WTC11 (cell line): ENCODE data around the gene ZNF528. TPM values are rescaled to one million over a fixed set of nuclear protein-coding genes. Genes with fewer than 3 reads are reported as not detected.

Source experiments
- ATAC-seq: fragments of 200-7000 bp; cut with Tn5 transposase; 2 replicates; pipeline ENCODE4 v1.10.0; 2021; ENCODE audit warnings: mild to moderate bottlenecking, moderate library complexity
- CTCF ChIA-PET: fragments of 300-600 bp; sonication (Branson Sonifier 250); formaldehyde crosslinking; loops from one replicate; lab custom pipeline; 2021; ENCODE audit warnings: antibody characterized with exemption; lab: Charles Lee
- POLR2A ChIA-PET: fragments of 350-600 bp; sonication (Branson Sonifier 250); formaldehyde crosslinking; loops from one replicate; lab custom pipeline; 2021; ENCODE audit warnings: antibody characterized with exemption; lab: Charles Lee
- DNase-seq: peaks from one replicate; pipeline ENCODE4 v3.0.0; 2021; ENCODE audit warnings: low spot score
- H3K27ac Mint-ChIP-seq: 2 replicates; pipeline ENCODE4 v1.8.0; 2021; ENCODE audit warnings: mixed read lengths
- H3K27me3 Mint-ChIP-seq: 2 replicates; pipeline ENCODE4 v1.8.0; 2021; ENCODE audit warnings: low read depth, mild to moderate bottlenecking, moderate library complexity, mixed read lengths
- H3K36me3 Mint-ChIP-seq: 2 replicates; pipeline ENCODE4 v1.8.0; 2021; ENCODE audit warnings: mixed read lengths
- H3K4me1 Mint-ChIP-seq: 2 replicates; pipeline ENCODE4 v1.8.0; 2022; ENCODE audit warnings: mixed read lengths
- H3K4me3 Mint-ChIP-seq: 2 replicates; pipeline ENCODE4 v1.8.0; 2021; ENCODE audit warnings: mild to moderate bottlenecking, moderate library complexity, mixed read lengths
- H3K9me3 Mint-ChIP-seq: 2 replicates; pipeline ENCODE4 v1.8.0; 2021; ENCODE audit warnings: mixed read lengths
- ATF1 ChIP-seq: sonication (generic); formaldehyde crosslinking; IDR thresholded peaks from 2 replicates; pipeline ENCODE4 v1.8.1; 2023; ENCODE audit warnings: mild to moderate bottlenecking, moderate library complexity, missing genetic modification reagents
- CREM ChIP-seq: sonication (generic); formaldehyde crosslinking; IDR thresholded peaks from 2 replicates; pipeline ENCODE4 v1.8.1; 2022; ENCODE audit warnings: mild to moderate bottlenecking, missing genetic modification reagents, moderate library complexity
- FOXJ3 ChIP-seq: sonication (generic); formaldehyde crosslinking; IDR thresholded peaks from 2 replicates; pipeline ENCODE4 v1.9.0; 2021; ENCODE audit warnings: missing genetic modification reagents, mild to moderate bottlenecking, borderline replicate concordance
- HMGA2 ChIP-seq: fragments of 250-450 bp; sonication (Bioruptor Pico); IDR thresholded peaks from 2 replicates; pipeline ENCODE4 v1.4.0; 2021; ENCODE audit warnings: mild to moderate bottlenecking, moderate library complexity
- JAZF1 ChIP-seq: fragments of 250-450 bp; sonication (Bioruptor Pico); IDR thresholded peaks from 2 replicates; pipeline ENCODE4 v1.9.0; 2021; ENCODE audit warnings: moderate library complexity, mild to moderate bottlenecking, inconsistent platforms
- NFATC4 ChIP-seq: fragments of 250-450 bp; sonication (Bioruptor Pico); IDR thresholded peaks from 2 replicates; pipeline ENCODE4 v1.9.0; 2021; ENCODE audit warnings: mild to moderate bottlenecking
- PRRX2 ChIP-seq: fragments of 250-450 bp; sonication (Bioruptor Pico); IDR thresholded peaks from 2 replicates; pipeline ENCODE4 v1.8.0; 2021; ENCODE audit warnings: mild to moderate bottlenecking
- RORB ChIP-seq: fragments of 250-450 bp; sonication (Bioruptor Pico); IDR thresholded peaks from 2 replicates; pipeline ENCODE4 v1.9.0; 2021; ENCODE audit warnings: mild to moderate bottlenecking
- SMAD4 ChIP-seq: sonication (generic); formaldehyde crosslinking; IDR thresholded peaks from 2 replicates; pipeline ENCODE4 v1.8.0; 2022; ENCODE audit warnings: mild to moderate bottlenecking, missing genetic modification reagents
- TEAD1 ChIP-seq: sonication (generic); formaldehyde crosslinking; IDR thresholded peaks from 2 replicates; pipeline ENCODE4 v1.8.0; 2022; ENCODE audit warnings: mild to moderate bottlenecking, missing genetic modification reagents
- ZNF121 ChIP-seq: sonication (generic); formaldehyde crosslinking; IDR thresholded peaks from 2 replicates; pipeline ENCODE4 v1.8.0; 2023; ENCODE audit warnings: missing genetic modification reagents
- total RNA-seq: library from RNA; stranded (reverse); gene quantifications from 3 replicates; pipeline ENCODE4 v1.2.3, GENCODE V29; 2021
- TF ChIP-seq, protein P1 (sequence below): sonication (generic); formaldehyde crosslinking; IDR thresholded peaks from 2 replicates; pipeline ENCODE4 v1.8.0; 2022; ENCODE audit warnings: mild to moderate bottlenecking, missing genetic modification reagents
- TF ChIP-seq, protein P2 (sequence below): fragments of 250-450 bp; sonication (Bioruptor Pico); IDR thresholded peaks from 2 replicates; pipeline ENCODE4 v1.9.0; 2021; ENCODE audit warnings: mild to moderate bottlenecking
- TF ChIP-seq, protein P3 (sequence below): sonication (generic); formaldehyde crosslinking; IDR thresholded peaks from 2 replicates; pipeline ENCODE4 v1.8.1; 2023; ENCODE audit warnings: mild to moderate bottlenecking, missing genetic modification reagents
- TF ChIP-seq, protein P4 (sequence below): fragments of 200-600 bp; IDR thresholded peaks from 2 replicates; pipeline ENCODE4 v1.8.0; 2022; ENCODE audit warnings: antibody characterized with exemption
- TF ChIP-seq, protein P5 (sequence below): fragments of 250-450 bp; sonication (Bioruptor Pico); IDR thresholded peaks from 2 replicates; pipeline ENCODE4 v1.8.0; 2021; ENCODE audit warnings: mild to moderate bottlenecking
- TF ChIP-seq, protein P6 (sequence below): sonication (generic); formaldehyde crosslinking; IDR thresholded peaks from 2 replicates; pipeline ENCODE4 v1.8.0; 2023; ENCODE audit warnings: mild to moderate bottlenecking, missing genetic modification reagents
- TF ChIP-seq, protein P7 (sequence below): sonication (generic); formaldehyde crosslinking; conservative IDR thresholded peaks from 2 replicates; pipeline ENCODE4 v1.8.1; 2023; ENCODE audit warnings: mild to moderate bottlenecking, low read depth, missing genetic modification reagents, moderate library complexity

Gene ZNF528
- total RNA-seq, 1 experiment from 2014 or later, result 20.8 TPM

DNA sequence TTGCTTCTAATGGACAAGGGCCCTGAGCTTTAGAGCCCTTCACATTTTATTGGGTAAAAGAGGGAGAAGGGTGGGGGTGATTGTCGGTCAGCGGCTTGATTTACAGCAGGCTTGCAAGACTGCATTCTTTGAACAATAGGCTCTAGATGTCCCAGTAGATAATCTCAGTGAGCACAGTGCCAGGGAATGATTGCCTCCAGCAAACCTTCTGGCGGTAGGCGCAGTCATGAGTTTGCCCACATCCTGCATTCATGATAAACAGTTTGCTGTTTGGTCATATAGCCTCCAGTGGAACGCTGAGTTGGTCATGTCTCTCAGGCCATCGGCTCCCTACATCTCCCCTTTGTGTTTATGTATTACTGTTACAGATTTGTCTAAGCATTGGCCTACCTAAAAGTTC lies 12.6 kb downstream of the ZNF528 start:
- Mint-ChIP-seq H3K36me3 (peaks cover 92% of the 10 kb centered on the region), H3K27me3 (peaks cover 9% of the 10 kb centered on the region), H3K4me1 (no peaks in the 10 kb centered on the region), H3K9me3 (peaks cover 64% of the 10 kb centered on the region), H3K4me3 (no peak overlapping the region), H3K27ac (no peak overlapping the region)
- CTCF ChIA-PET, result no interaction called here
- TF ChIP-seq JAZF1, result no peak
- TF ChIP-seq, protein P1, sequence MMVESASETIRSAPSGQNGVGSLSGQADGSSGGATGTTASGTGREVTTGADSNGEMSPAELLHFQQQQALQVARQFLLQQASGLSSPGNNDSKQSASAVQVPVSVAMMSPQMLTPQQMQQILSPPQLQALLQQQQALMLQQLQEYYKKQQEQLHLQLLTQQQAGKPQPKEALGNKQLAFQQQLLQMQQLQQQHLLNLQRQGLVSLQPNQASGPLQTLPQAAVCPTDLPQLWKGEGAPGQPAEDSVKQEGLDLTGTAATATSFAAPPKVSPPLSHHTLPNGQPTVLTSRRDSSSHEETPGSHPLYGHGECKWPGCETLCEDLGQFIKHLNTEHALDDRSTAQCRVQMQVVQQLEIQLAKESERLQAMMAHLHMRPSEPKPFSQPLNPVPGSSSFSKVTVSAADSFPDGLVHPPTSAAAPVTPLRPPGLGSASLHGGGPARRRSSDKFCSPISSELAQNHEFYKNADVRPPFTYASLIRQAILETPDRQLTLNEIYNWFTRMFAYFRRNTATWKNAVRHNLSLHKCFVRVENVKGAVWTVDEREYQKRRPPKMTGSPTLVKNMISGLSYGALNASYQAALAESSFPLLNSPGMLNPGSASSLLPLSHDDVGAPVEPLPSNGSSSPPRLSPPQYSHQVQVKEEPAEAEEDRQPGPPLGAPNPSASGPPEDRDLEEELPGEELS (CRISPR knock-in tag), result no peak
- DNase-seq (no peak), ATAC-seq (no peak)
- POLR2A ChIA-PET, result no interaction called here

DNA sequence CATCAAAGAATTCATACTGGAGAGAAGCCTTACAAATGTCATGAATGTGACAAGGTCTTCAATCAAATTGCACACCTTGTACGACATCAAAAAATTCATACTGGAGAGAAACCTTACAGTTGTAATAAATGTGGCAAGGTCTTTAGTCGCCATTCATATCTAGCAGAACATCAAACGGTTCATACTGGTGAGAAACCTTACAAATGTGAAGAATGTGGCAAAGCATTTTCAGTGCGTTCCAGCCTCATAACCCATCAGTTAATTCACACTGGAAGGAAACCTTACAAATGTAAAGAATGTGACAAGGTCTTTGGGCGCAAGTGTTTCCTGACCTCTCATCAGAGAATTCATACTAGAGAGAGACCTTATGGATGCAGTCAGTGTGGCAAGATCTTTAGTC lies 18.1 kb downstream of the ZNF528 start:
- ChIA-PET CTCF (interaction anchor here (0.7 kb wide), 1 partner anchor 15 kb away, joined by 3 read pairs; no protein-coding TSS in a partner anchor), POLR2A (no interaction called here)
- Mint-ChIP-seq H3K27ac (no peak overlapping the region), H3K36me3 (peaks cover 76% of the 10 kb centered on the region), H3K9me3 (peaks cover 79% of the 10 kb centered on the region), H3K4me3 (no peak overlapping the region), H3K27me3 (peaks cover 36% of the 10 kb centered on the region), H3K4me1 (peaks cover 1% of the 10 kb centered on the region; the same call in 1 of the 2 replicates)
- ATAC-seq (no peak), DNase-seq (no peak)
- TF ChIP-seq ZNF121 (CRISPR knock-in tag) (no peak), CREM (CRISPR knock-in tag) (no peak), TEAD1 (CRISPR knock-in tag) (no peak), SMAD4 (CRISPR knock-in tag) (no peak), HMGA2 (CRISPR knock-in tag) (no peak), ATF1 (no peak), FOXJ3 (no peak), JAZF1 (no peak), NFATC4 (no peak)
- TF ChIP-seq, protein P2, sequence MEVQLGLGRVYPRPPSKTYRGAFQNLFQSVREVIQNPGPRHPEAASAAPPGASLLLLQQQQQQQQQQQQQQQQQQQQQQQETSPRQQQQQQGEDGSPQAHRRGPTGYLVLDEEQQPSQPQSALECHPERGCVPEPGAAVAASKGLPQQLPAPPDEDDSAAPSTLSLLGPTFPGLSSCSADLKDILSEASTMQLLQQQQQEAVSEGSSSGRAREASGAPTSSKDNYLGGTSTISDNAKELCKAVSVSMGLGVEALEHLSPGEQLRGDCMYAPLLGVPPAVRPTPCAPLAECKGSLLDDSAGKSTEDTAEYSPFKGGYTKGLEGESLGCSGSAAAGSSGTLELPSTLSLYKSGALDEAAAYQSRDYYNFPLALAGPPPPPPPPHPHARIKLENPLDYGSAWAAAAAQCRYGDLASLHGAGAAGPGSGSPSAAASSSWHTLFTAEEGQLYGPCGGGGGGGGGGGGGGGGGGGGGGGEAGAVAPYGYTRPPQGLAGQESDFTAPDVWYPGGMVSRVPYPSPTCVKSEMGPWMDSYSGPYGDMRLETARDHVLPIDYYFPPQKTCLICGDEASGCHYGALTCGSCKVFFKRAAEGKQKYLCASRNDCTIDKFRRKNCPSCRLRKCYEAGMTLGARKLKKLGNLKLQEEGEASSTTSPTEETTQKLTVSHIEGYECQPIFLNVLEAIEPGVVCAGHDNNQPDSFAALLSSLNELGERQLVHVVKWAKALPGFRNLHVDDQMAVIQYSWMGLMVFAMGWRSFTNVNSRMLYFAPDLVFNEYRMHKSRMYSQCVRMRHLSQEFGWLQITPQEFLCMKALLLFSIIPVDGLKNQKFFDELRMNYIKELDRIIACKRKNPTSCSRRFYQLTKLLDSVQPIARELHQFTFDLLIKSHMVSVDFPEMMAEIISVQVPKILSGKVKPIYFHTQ, result no peak
- TF ChIP-seq, protein P3, sequence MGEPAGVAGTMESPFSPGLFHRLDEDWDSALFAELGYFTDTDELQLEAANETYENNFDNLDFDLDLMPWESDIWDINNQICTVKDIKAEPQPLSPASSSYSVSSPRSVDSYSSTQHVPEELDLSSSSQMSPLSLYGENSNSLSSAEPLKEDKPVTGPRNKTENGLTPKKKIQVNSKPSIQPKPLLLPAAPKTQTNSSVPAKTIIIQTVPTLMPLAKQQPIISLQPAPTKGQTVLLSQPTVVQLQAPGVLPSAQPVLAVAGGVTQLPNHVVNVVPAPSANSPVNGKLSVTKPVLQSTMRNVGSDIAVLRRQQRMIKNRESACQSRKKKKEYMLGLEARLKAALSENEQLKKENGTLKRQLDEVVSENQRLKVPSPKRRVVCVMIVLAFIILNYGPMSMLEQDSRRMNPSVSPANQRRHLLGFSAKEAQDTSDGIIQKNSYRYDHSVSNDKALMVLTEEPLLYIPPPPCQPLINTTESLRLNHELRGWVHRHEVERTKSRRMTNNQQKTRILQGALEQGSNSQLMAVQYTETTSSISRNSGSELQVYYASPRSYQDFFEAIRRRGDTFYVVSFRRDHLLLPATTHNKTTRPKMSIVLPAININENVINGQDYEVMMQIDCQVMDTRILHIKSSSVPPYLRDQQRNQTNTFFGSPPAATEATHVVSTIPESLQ (CRISPR knock-in tag), result no peak
- TF ChIP-seq, protein P4, sequence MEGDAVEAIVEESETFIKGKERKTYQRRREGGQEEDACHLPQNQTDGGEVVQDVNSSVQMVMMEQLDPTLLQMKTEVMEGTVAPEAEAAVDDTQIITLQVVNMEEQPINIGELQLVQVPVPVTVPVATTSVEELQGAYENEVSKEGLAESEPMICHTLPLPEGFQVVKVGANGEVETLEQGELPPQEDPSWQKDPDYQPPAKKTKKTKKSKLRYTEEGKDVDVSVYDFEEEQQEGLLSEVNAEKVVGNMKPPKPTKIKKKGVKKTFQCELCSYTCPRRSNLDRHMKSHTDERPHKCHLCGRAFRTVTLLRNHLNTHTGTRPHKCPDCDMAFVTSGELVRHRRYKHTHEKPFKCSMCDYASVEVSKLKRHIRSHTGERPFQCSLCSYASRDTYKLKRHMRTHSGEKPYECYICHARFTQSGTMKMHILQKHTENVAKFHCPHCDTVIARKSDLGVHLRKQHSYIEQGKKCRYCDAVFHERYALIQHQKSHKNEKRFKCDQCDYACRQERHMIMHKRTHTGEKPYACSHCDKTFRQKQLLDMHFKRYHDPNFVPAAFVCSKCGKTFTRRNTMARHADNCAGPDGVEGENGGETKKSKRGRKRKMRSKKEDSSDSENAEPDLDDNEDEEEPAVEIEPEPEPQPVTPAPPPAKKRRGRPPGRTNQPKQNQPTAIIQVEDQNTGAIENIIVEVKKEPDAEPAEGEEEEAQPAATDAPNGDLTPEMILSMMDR, result no peak

DNA sequence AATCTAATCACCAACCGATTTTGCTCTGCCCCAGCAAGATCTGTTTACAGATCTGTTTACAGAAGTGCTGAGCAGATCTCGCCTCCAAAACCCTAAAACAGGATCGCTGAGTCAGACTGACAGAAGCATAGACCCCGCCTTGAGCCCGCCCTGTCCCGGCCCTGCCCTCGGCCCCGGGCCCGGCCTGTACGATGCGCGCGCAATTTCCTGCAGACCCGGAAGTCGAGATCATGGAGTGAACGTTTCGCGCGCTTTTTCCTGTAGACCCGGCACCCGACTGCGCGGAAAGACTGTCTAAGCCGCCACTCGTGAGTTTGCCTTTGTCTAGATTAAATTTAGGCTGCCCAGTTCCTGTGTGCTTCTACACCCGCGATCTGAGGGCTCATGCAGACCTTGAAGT lies 31.3 kb downstream of the ZNF528 start, which contains the start of gene ZNF534:
Gene ZNF534, plus strand, starts transcription at position 212 of the 400 bp plus-strand sequence. CDS start 2,327 bp downstream, outside the sequence.
- POLR2A ChIA-PET, result no interaction called here
- H3K27ac Mint-ChIP-seq, result no peak within 1 kb of the TSS
- CTCF ChIA-PET, result no interaction called here
- peaks cover 19% of the 10 kb centered on the region for H3K36me3 Mint-ChIP-seq
- ATAC-seq, result no peak
- H3K27me3 Mint-ChIP-seq, result no peaks in the 10 kb centered on the region; the same call in none of the 2 replicates
- no peak within 1 kb of the TSS for H3K4me3 Mint-ChIP-seq
- no peaks in the 10 kb centered on the region for H3K4me1 Mint-ChIP-seq
- DNase-seq, result no peak
- H3K9me3 Mint-ChIP-seq, result peaks cover 42% of the 10 kb centered on the region
- TF ChIP-seq PRRX2 (CRISPR knock-in tag) (no peak), RORB (CRISPR knock-in tag) (no peak)
- TF ChIP-seq, protein P5, sequence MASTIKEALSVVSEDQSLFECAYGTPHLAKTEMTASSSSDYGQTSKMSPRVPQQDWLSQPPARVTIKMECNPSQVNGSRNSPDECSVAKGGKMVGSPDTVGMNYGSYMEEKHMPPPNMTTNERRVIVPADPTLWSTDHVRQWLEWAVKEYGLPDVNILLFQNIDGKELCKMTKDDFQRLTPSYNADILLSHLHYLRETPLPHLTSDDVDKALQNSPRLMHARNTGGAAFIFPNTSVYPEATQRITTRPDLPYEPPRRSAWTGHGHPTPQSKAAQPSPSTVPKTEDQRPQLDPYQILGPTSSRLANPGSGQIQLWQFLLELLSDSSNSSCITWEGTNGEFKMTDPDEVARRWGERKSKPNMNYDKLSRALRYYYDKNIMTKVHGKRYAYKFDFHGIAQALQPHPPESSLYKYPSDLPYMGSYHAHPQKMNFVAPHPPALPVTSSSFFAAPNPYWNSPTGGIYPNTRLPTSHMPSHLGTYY (CRISPR knock-in tag), result no peak
- TF ChIP-seq, protein P6, sequence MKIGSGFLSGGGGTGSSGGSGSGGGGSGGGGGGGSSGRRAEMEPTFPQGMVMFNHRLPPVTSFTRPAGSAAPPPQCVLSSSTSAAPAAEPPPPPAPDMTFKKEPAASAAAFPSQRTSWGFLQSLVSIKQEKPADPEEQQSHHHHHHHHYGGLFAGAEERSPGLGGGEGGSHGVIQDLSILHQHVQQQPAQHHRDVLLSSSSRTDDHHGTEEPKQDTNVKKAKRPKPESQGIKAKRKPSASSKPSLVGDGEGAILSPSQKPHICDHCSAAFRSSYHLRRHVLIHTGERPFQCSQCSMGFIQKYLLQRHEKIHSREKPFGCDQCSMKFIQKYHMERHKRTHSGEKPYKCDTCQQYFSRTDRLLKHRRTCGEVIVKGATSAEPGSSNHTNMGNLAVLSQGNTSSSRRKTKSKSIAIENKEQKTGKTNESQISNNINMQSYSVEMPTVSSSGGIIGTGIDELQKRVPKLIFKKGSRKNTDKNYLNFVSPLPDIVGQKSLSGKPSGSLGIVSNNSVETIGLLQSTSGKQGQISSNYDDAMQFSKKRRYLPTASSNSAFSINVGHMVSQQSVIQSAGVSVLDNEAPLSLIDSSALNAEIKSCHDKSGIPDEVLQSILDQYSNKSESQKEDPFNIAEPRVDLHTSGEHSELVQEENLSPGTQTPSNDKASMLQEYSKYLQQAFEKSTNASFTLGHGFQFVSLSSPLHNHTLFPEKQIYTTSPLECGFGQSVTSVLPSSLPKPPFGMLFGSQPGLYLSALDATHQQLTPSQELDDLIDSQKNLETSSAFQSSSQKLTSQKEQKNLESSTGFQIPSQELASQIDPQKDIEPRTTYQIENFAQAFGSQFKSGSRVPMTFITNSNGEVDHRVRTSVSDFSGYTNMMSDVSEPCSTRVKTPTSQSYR, result no peak
- TF ChIP-seq, protein P7, sequence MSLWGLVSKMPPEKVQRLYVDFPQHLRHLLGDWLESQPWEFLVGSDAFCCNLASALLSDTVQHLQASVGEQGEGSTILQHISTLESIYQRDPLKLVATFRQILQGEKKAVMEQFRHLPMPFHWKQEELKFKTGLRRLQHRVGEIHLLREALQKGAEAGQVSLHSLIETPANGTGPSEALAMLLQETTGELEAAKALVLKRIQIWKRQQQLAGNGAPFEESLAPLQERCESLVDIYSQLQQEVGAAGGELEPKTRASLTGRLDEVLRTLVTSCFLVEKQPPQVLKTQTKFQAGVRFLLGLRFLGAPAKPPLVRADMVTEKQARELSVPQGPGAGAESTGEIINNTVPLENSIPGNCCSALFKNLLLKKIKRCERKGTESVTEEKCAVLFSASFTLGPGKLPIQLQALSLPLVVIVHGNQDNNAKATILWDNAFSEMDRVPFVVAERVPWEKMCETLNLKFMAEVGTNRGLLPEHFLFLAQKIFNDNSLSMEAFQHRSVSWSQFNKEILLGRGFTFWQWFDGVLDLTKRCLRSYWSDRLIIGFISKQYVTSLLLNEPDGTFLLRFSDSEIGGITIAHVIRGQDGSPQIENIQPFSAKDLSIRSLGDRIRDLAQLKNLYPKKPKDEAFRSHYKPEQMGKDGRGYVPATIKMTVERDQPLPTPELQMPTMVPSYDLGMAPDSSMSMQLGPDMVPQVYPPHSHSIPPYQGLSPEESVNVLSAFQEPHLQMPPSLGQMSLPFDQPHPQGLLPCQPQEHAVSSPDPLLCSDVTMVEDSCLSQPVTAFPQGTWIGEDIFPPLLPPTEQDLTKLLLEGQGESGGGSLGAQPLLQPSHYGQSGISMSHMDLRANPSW (CRISPR knock-in tag), result no peak
